GM23338 (cell line): Measurements from ENCODE around the gene TRIM15. TPM values are rescaled to one million over a fixed set of nuclear protein-coding genes. Genes with fewer than 3 reads are reported as not detected.

Source experiments
- ATAC-seq: fragments of 200-7000 bp; cut with Tn5 transposase; 3 replicates; pipeline ENCODE4 v1.9.1; 2020
- DNase-seq: peaks from one replicate; pipeline ENCODE4 v3.0.0-alpha.2; 2015; ENCODE audit warnings: low spot score
- H2AFZ ChIP-seq: fragments of 200-600 bp; sonication (generic); 2 replicates; pipeline ENCODE4 v1.8.0; 2016; ENCODE audit warnings: antibody characterized with exemption, mild to moderate bottlenecking, moderate library complexity
- H3F3A ChIP-seq: fragments of 200-600 bp; sonication (generic); replicated peaks from 2 replicates; pipeline ENCODE4 v1.8.0; 2017; ENCODE audit warnings: antibody characterized with exemption, mixed run types, low read depth
- H3K27ac ChIP-seq: fragments of 200-600 bp; sonication (generic); 2 replicates; pipeline ENCODE4 v1.6.1; 2016; ENCODE audit warnings: low read depth
- H3K27me3 ChIP-seq: fragments of 200-600 bp; sonication (generic); 2 replicates; pipeline ENCODE4 v1.8.0; 2016; ENCODE audit warnings: mild to moderate bottlenecking, mixed run types, moderate library complexity; ENCODE audit not compliant: insufficient read depth
- H3K36me3 ChIP-seq: fragments of 200-600 bp; sonication (generic); 2 replicates; pipeline ENCODE4 v1.8.0; 2016; ENCODE audit warnings: mild to moderate bottlenecking; ENCODE audit not compliant: insufficient read depth
- H3K4me1 ChIP-seq: fragments of 200-600 bp; sonication (generic); 2 replicates; pipeline ENCODE4 v1.8.0; 2016; ENCODE audit warnings: mild to moderate bottlenecking, moderate library complexity; ENCODE audit not compliant: insufficient read depth
- H3K4me2 ChIP-seq: fragments of 200-600 bp; sonication (generic); 2 replicates; pipeline ENCODE4 v1.7.1; 2017; ENCODE audit warnings: mixed run types
- H3K4me3 ChIP-seq: fragments of 200-600 bp; sonication (generic); 2 replicates; pipeline ENCODE4 v1.6.1; 2016; ENCODE audit warnings: mixed run types
- H3K79me2 ChIP-seq: fragments of 200-600 bp; sonication (generic); replicated peaks from 2 replicates; pipeline ENCODE4 v1.8.0; 2017; ENCODE audit warnings: mild to moderate bottlenecking; ENCODE audit not compliant: insufficient read depth
- H3K9me2 ChIP-seq: fragments of 200-600 bp; sonication (generic); 2 replicates; pipeline ENCODE4 v1.8.0; 2017; ENCODE audit not compliant: insufficient read depth
- H4K20me1 ChIP-seq: fragments of 200-600 bp; sonication (generic); replicated peaks from 2 replicates; pipeline ENCODE4 v1.8.0; 2017; ENCODE audit warnings: mild to moderate bottlenecking; ENCODE audit not compliant: insufficient read depth
- H3K27ac Mint-ChIP-seq: 2 replicates; pipeline ENCODE4 v1.8.0; 2020; ENCODE audit warnings: inconsistent platforms, mild to moderate bottlenecking, moderate library complexity, mixed read lengths
- H3K27me3 Mint-ChIP-seq: 3 replicates; pipeline ENCODE4 v1.8.0; 2022; ENCODE audit warnings: low read depth, mild to moderate bottlenecking, moderate library complexity, mixed read lengths, inconsistent platforms; ENCODE audit not compliant: insufficient read depth, poor library complexity
- H3K36me3 Mint-ChIP-seq: 3 replicates; pipeline ENCODE4 v1.8.0; 2021; ENCODE audit warnings: low read depth, mild to moderate bottlenecking, inconsistent platforms, moderate library complexity, mixed read lengths
- H3K4me1 Mint-ChIP-seq: 3 replicates; pipeline ENCODE4 v1.8.0; 2020; ENCODE audit warnings: mild to moderate bottlenecking, inconsistent platforms, mixed read lengths
- H3K4me3 Mint-ChIP-seq: 3 replicates; pipeline ENCODE4 v1.8.0; 2021; ENCODE audit warnings: moderate library complexity, mild to moderate bottlenecking, inconsistent platforms, mixed read lengths
- H3K9me3 Mint-ChIP-seq: 3 replicates; pipeline ENCODE4 v1.8.0; 2020; ENCODE audit warnings: moderate library complexity, mild to moderate bottlenecking, inconsistent platforms, mixed read lengths
- CREB1 ChIP-seq: fragments of 250-450 bp; sonication (Bioruptor Pico); IDR thresholded peaks from 2 replicates; pipeline ENCODE4 v1.5.0; 2020; ENCODE audit warnings: low read depth, mild to moderate bottlenecking, moderate library complexity
- EZH2 ChIP-seq: fragments of 200-600 bp; sonication (generic); IDR thresholded peaks from one replicate; pipeline ENCODE4 v1.8.0; 2017; ENCODE audit warnings: antibody characterized with exemption, mild to moderate bottlenecking, low read depth; ENCODE audit not compliant: unreplicated experiment
- EZH2phosphoT487 ChIP-seq: fragments of 200-600 bp; sonication (generic); IDR thresholded peaks from one replicate; pipeline ENCODE4 v1.8.1; 2018; ENCODE audit warnings: antibody characterized with exemption; ENCODE audit not compliant: unreplicated experiment
- JUNB ChIP-seq: IDR thresholded peaks from one replicate; pipeline ENCODE4 v1.6.1; 2016; ENCODE audit warnings: antibody characterized with exemption; ENCODE audit not compliant: unreplicated experiment
- NANOG ChIP-seq: IDR thresholded peaks from 2 replicates; pipeline ENCODE4 v1.6.1; 2016; ENCODE audit warnings: antibody characterized with exemption, borderline replicate concordance
- POLR2AphosphoS5 ChIP-seq: IDR thresholded peaks from 2 replicates; pipeline ENCODE4 v1.6.1; 2016; ENCODE audit warnings: antibody characterized with exemption, low read depth
- STAT1 ChIP-seq: IDR thresholded peaks from one replicate; pipeline ENCODE4 v1.6.1; 2016; ENCODE audit warnings: antibody characterized with exemption; ENCODE audit not compliant: unreplicated experiment
- ZNF114 ChIP-seq: fragments of 250-450 bp; sonication (Bioruptor Pico); IDR thresholded peaks from 2 replicates; pipeline ENCODE4 v1.5.0; 2020; ENCODE audit warnings: mild to moderate bottlenecking, moderate library complexity
- ZNF331 ChIP-seq: fragments of 250-450 bp; sonication (Bioruptor Pico); IDR thresholded peaks from 2 replicates; pipeline ENCODE4 v1.5.0; 2020; ENCODE audit warnings: low read depth, mild to moderate bottlenecking, moderate library complexity
- polyA plus RNA-seq: library from polyadenylated mRNA; unstranded; fragments of >200 nt; fragmentation: Nextera tagmentation; extraction: Ambion mirVana; gene quantifications from 2 replicates; pipeline ENCODE4 v1.2.1, GENCODE V29; 2016
- total RNA-seq: library from RNA; depleted of rRNA; stranded (reverse); fragments of >200 nt; shearing (Covaris generic); gene quantifications from 2 replicates; pipeline ENCODE4 v1.2.3, GENCODE V29; 2014
- TF ChIP-seq, protein P1 (sequence below): IDR thresholded peaks from 2 replicates; pipeline ENCODE4 v1.6.1; 2016; ENCODE audit warnings: antibody characterized with exemption
- TF ChIP-seq, protein P2 (sequence below): fragments of 250-450 bp; sonication (Bioruptor Pico); IDR thresholded peaks from 2 replicates; pipeline ENCODE4 v1.5.0; 2020; ENCODE audit warnings: mild to moderate bottlenecking, moderate library complexity
- TF ChIP-seq, protein P3 (sequence below), 2 experiments: fragments of 200-600 bp in 1 of 2; sonication (generic) in 1 of 2; conservative IDR thresholded peaks; 2 replicates each; pipeline versions ENCODE4 v1.5.1 to v1.6.1; 2016 to 2017; ENCODE audit warnings: antibody characterized with exemption in 2 of 2, low read depth in 2 of 2, mild to moderate bottlenecking in 2 of 2, moderate library complexity in 1 of 2
- TF ChIP-seq, protein P4 (sequence below): IDR thresholded peaks from one replicate; pipeline ENCODE4 v1.6.1; 2018; ENCODE audit warnings: antibody characterized with exemption; ENCODE audit not compliant: unreplicated experiment

TRIM15 gene
- total and polyA plus RNA-seq, 2 experiments from 2014 or later, result 0.21 to 1.0 TPM

DNA sequence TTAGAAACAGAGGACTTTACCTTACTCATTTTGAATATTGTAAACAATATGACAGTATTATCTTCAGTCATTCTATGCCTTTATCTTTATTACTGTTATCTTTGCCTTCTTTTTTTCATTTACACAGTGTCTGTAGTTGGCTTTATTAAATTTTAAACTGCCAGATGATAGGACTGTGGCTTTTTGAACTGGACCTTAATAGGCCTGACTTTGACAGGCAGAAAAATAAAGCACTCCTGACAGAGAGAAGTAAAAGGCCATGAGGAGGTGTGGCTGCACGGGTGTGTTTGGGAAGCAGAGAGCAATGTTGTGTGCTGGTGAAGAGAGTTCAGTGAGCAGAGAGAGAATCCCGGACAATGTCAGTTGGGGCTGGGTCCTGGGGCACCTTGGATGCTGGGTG lies 19.6 kb upstream of the TRIM15 start:
- ATAC-seq, result no peak
- H2AFZ ChIP-seq, result no peak overlapping the region
- H3K27me3 ChIP-seq, result no peaks in the 10 kb centered on the region
- H3K9me2 ChIP-seq, result no peaks in the 10 kb centered on the region
- H3K27ac Mint-ChIP-seq, result no peak overlapping the region
- H3K4me3 ChIP-seq, result no peak overlapping the region
- DNase-seq, result no peak
- no peak for TF ChIP-seq STAT1
- TF ChIP-seq EZH2phosphoT487, result no peak
- TF ChIP-seq POLR2AphosphoS5, result no peak
- no peak for TF ChIP-seq ZNF114 (CRISPR knock-in tag)
- TF ChIP-seq, protein P1, sequence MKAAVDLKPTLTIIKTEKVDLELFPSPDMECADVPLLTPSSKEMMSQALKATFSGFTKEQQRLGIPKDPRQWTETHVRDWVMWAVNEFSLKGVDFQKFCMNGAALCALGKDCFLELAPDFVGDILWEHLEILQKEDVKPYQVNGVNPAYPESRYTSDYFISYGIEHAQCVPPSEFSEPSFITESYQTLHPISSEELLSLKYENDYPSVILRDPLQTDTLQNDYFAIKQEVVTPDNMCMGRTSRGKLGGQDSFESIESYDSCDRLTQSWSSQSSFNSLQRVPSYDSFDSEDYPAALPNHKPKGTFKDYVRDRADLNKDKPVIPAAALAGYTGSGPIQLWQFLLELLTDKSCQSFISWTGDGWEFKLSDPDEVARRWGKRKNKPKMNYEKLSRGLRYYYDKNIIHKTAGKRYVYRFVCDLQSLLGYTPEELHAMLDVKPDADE, result no peak
- TF ChIP-seq JUNB, result no peak
- TF ChIP-seq NANOG, result no peak
- TF ChIP-seq EZH2, result no peak
- TF ChIP-seq, protein P2, sequence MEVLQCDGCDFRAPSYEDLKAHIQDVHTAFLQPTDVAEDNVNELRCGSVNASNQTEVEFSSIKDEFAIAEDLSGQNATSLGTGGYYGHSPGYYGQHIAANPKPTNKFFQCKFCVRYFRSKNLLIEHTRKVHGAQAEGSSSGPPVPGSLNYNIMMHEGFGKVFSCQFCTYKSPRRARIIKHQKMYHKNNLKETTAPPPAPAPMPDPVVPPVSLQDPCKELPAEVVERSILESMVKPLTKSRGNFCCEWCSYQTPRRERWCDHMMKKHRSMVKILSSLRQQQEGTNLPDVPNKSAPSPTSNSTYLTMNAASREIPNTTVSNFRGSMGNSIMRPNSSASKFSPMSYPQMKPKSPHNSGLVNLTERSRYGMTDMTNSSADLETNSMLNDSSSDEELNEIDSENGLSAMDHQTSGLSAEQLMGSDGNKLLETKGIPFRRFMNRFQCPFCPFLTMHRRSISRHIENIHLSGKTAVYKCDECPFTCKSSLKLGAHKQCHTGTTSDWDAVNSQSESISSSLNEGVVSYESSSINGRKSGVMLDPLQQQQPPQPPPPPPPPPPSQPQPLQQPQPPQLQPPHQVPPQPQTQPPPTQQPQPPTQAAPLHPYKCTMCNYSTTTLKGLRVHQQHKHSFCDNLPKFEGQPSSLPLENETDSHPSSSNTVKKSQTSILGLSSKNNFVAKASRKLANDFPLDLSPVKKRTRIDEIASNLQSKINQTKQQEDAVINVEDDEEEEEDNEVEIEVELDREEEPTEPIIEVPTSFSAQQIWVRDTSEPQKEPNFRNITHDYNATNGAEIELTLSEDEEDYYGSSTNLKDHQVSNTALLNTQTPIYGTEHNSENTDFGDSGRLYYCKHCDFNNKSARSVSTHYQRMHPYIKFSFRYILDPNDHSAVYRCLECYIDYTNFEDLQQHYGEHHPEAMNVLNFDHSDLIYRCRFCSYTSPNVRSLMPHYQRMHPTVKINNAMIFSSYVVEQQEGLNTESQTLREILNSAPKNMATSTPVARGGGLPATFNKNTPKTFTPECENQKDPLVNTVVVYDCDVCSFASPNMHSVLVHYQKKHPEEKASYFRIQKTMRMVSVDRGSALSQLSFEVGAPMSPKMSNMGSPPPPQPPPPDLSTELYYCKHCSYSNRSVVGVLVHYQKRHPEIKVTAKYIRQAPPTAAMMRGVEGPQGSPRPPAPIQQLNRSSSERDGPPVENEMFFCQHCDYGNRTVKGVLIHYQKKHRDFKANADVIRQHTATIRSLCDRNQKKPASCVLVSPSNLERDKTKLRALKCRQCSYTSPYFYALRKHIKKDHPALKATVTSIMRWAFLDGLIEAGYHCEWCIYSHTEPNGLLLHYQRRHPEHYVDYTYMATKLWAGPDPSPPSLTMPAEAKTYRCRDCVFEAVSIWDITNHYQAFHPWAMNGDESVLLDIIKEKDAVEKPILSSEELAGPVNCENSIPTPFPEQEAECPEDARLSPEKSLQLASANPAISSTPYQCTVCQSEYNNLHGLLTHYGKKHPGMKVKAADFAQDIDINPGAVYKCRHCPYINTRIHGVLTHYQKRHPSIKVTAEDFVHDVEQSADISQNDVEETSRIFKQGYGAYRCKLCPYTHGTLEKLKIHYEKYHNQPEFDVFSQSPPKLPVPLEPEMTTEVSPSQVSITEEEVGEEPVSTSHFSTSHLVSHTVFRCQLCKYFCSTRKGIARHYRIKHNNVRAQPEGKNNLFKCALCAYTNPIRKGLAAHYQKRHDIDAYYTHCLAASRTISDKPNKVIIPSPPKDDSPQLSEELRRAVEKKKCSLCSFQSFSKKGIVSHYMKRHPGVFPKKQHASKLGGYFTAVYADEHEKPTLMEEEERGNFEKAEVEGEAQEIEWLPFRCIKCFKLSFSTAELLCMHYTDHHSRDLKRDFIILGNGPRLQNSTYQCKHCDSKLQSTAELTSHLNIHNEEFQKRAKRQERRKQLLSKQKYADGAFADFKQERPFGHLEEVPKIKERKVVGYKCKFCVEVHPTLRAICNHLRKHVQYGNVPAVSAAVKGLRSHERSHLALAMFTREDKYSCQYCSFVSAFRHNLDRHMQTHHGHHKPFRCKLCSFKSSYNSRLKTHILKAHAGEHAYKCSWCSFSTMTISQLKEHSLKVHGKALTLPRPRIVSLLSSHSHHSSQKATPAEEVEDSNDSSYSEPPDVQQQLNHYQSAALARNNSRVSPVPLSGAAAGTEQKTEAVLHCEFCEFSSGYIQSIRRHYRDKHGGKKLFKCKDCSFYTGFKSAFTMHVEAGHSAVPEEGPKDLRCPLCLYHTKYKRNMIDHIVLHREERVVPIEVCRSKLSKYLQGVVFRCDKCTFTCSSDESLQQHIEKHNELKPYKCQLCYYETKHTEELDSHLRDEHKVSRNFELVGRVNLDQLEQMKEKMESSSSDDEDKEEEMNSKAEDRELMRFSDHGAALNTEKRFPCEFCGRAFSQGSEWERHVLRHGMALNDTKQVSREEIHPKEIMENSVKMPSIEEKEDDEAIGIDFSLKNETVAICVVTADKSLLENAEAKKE (CRISPR knock-in tag), result no peak
- TF ChIP-seq, protein P3, sequence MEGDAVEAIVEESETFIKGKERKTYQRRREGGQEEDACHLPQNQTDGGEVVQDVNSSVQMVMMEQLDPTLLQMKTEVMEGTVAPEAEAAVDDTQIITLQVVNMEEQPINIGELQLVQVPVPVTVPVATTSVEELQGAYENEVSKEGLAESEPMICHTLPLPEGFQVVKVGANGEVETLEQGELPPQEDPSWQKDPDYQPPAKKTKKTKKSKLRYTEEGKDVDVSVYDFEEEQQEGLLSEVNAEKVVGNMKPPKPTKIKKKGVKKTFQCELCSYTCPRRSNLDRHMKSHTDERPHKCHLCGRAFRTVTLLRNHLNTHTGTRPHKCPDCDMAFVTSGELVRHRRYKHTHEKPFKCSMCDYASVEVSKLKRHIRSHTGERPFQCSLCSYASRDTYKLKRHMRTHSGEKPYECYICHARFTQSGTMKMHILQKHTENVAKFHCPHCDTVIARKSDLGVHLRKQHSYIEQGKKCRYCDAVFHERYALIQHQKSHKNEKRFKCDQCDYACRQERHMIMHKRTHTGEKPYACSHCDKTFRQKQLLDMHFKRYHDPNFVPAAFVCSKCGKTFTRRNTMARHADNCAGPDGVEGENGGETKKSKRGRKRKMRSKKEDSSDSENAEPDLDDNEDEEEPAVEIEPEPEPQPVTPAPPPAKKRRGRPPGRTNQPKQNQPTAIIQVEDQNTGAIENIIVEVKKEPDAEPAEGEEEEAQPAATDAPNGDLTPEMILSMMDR (conservative IDR thresholded peaks at IDR 0.05; ENCODE audit: low read depth in 2 of 2), result no peak
- TF ChIP-seq CREB1 (CRISPR knock-in tag), result no peak
- TF ChIP-seq, protein P4, sequence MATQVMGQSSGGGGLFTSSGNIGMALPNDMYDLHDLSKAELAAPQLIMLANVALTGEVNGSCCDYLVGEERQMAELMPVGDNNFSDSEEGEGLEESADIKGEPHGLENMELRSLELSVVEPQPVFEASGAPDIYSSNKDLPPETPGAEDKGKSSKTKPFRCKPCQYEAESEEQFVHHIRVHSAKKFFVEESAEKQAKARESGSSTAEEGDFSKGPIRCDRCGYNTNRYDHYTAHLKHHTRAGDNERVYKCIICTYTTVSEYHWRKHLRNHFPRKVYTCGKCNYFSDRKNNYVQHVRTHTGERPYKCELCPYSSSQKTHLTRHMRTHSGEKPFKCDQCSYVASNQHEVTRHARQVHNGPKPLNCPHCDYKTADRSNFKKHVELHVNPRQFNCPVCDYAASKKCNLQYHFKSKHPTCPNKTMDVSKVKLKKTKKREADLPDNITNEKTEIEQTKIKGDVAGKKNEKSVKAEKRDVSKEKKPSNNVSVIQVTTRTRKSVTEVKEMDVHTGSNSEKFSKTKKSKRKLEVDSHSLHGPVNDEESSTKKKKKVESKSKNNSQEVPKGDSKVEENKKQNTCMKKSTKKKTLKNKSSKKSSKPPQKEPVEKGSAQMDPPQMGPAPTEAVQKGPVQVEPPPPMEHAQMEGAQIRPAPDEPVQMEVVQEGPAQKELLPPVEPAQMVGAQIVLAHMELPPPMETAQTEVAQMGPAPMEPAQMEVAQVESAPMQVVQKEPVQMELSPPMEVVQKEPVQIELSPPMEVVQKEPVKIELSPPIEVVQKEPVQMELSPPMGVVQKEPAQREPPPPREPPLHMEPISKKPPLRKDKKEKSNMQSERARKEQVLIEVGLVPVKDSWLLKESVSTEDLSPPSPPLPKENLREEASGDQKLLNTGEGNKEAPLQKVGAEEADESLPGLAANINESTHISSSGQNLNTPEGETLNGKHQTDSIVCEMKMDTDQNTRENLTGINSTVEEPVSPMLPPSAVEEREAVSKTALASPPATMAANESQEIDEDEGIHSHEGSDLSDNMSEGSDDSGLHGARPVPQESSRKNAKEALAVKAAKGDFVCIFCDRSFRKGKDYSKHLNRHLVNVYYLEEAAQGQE, result no peak
- TF ChIP-seq ZNF331 (CRISPR knock-in tag), result no peak
- no peaks in the 10 kb centered on the region for H3K4me1 ChIP-seq
- H3K27me3 Mint-ChIP-seq, result peaks cover 2% of the 10 kb centered on the region
- peaks cover 5% of the 10 kb centered on the region for H3K4me1 Mint-ChIP-seq
- no peaks in the 10 kb centered on the region for H3F3A ChIP-seq
- H3K27ac ChIP-seq, result no peak overlapping the region
- no peaks in the 10 kb centered on the region for H4K20me1 ChIP-seq
- no peaks in the 10 kb centered on the region for H3K36me3 Mint-ChIP-seq
- H3K9me3 Mint-ChIP-seq, result no peaks in the 10 kb centered on the region
- no peaks in the 10 kb centered on the region for H3K79me2 ChIP-seq
- no peak overlapping the region for H3K4me2 ChIP-seq
- no peak overlapping the region for H3K4me3 Mint-ChIP-seq
- no peaks in the 10 kb centered on the region for H3K36me3 ChIP-seq
